CD4-positive, alpha-beta T cell treated with Interleukin-4 for 1 hour (primary cell): ENCODE measurements around the gene PACS2.

Experiments
- DNase-seq, 2 donors: peaks; one replicate each; pipeline ENCODE4 v3.0.0-alpha.2; 2020 to 2022

The PACS2 gene

DNA sequence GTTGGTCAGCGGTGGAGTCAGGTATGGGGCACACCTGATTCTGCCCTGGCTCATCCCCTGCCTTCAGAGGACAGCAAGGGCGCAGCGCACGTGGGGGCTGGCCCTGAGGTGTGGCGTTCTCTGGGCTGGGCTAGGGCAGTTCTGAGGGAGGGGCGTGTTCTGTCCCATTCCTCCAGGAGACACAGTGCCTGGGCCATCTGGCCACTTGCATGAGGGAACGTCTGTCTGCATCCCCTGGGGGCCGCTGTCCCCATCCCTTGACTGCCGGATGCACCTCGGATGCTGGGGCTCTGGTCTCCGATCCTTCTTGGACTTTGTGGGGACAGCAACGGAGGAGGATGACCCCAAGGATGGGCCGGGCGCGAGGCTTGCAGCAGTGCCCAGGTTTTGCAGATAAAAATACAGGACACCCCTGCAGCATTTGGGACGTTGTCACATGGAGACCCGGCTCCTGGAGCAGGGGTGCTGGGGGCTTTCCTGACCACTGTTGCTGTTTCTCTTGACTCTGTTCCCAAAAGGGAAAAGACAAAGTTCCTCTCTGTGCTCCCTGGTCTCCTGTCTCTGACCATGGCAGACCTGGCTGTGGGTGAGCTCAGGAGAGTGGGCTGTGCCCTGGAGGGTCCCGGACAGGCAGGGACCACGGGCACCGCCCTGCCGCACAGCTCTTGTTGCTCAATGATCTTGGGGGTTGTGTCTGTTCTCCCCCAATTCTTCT lies 112.0 kb downstream of the PACS2 start:
- no peak for DNase-seq

DNA sequence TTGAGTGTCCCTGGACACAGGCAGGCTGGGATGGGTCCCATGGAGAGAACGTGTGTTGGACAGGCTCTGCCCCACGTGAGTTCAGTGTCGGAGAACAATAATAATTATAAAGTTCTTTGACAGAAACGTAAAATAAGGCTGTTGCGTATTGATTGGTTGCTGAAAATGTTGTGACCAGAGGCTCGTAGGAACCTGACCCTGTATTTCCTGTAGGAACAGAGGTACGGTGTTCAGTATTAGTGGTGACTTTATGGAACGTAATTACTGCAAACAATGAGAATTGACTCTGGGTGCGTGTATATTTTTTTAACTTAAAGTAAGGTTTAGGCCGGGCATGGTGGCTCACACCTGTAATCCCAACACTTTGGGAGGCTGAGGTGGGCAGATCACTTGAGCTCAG lies 112.9 kb downstream of the PACS2 start:
- DNase-seq, result no peak

DNA sequence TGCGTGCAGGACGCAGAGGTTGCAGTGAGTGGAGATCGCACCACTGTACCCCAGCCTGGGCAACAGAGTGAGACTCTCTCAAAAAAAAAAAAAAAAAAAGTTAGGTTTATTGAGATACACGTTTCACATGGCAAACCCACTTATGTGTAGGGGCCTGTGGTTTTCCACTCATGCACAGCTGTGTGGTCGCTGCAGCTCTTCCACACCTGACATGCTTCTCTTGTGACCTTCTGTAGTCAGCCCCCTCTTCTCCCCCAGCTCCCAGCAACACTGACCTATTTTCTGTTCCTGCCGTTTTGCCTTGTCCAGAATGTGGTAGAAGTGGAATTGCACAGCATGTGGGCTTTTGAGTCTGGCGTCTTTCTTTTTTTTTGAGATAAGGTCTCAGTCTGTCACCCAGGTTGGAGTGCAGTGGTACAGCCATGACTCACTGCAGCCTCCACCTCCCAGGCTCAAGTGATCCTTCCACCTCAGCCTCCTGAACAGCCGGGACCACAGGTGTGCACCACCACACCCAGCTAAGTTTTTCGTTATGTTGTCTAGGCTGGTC lies 113.5 kb downstream of the PACS2 start:
- DNase-seq, result no peak

DNA sequence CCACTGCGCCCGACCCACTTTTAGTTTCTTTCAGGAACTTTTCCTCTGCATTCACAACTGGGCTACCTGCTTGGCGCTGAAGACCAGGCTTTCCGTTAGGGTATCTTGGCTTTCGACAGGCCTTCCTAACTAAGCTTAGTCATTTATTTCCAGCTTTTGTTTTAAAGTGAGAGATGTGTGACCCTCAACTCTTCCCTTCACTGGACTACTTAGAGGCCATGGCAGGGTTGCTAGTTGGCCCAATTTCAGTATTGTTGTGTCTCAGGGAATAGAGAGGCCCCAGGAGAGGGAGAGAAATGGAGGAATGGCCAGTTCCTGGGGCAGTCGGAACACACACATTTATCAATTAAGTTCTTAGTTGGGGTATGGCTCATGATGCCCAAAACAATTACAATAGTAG lies 115.5 kb downstream of the PACS2 start:
- no peak for DNase-seq

DNA sequence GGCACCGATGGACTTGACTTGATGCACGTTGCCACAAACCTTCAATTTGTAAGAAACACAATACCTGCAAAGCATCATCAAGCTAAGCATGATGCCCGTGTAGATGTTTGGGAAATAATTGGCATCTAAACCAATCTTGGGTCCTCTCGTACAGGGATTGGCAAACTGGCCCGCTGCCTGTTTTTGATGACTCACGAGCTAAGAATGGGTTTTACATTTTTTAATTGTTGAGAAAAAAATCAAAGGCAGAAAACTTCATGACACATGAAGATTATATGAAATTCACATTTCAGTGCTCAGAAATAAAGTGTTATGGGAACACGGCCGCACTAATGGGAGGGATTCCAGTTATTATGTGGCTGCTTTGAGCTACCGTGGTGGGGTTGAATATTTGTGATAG lies 116.0 kb downstream of the PACS2 start:
- DNase-seq, result no peak

DNA sequence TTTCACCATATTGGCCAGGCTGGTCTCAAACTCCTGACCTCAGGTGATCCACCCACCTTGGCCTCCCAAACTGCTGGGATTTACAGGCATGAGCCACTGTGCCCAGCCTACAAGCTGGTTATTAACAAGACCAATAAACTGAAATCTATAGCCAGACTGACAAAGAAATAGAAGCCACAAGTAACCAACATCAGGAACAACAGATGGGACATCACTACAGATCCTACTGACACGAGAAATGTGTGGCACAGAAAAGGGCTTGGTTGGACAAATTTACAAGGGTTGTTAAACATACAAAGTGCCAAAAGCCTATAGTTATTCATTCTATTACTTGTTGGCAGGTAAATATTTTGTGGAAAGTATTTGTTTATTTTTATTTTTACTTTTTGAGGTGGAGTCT lies 116.7 kb downstream of the PACS2 start:
- DNase-seq, result no peak

DNA sequence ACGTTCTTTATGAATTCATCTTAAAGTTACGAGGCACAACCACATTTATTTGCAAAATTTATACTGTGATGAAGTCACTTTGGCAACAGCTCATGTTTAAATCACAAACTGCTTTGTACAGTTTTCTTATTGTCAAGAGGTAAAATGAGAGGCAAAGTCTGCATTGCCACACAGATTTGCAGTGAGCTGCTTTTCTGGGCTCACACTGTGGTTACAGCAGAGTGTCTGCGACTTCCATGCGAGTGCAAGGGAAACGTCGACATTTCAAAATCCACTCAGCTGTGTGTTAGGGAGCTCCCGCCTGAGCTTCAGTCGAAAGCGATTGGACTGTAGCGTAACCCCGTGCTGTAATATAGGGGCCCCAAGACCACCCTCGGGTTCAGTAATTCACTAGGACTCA lies 118.1 kb downstream of the PACS2 start:
- no peak for DNase-seq

DNA sequence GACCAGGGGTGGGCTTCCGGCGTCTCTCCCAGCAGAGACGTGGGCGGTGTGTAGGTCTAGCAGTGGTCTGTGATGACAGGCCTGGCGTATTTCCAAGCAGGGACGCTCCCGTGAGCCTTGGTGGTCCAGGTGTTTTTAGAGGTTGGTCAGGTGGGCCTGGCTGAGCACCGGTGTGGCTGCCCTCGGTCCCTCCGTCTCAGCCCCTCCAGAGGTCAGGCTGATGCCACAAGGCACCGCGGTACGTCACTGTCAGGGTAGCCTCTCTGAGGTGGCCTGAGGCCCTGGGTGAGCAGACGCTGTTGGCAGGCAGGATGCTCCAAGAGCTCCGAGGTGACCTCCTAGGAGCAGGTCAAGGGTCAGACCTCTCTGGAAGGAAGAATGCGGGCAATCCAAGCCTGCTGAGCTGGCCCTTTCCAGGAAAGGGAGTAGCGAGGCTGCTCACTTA lies 118.6 kb downstream of the PACS2 start:
- no peak for DNase-seq

DNA sequence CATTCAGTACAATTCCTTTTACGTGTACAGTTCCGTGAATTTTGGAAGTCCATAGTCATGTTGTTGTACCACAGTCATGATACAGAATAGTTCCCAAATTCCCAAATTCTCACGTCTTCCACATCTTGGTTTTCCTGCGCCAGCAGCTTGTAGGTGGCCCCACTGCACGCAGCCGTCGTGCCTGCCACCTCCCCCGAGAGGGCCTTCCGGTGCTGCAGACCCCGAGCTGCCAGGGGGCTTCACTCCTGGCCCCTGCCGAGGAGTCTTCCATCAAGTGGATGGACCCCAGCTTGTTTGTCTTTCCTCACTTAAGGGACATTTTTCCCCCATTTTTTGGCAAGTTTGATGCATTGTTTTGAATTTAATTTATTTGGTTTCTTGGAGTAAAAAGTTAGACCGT lies 121.9 kb downstream of the PACS2 start:
- DNase-seq, result no peak

DNA sequence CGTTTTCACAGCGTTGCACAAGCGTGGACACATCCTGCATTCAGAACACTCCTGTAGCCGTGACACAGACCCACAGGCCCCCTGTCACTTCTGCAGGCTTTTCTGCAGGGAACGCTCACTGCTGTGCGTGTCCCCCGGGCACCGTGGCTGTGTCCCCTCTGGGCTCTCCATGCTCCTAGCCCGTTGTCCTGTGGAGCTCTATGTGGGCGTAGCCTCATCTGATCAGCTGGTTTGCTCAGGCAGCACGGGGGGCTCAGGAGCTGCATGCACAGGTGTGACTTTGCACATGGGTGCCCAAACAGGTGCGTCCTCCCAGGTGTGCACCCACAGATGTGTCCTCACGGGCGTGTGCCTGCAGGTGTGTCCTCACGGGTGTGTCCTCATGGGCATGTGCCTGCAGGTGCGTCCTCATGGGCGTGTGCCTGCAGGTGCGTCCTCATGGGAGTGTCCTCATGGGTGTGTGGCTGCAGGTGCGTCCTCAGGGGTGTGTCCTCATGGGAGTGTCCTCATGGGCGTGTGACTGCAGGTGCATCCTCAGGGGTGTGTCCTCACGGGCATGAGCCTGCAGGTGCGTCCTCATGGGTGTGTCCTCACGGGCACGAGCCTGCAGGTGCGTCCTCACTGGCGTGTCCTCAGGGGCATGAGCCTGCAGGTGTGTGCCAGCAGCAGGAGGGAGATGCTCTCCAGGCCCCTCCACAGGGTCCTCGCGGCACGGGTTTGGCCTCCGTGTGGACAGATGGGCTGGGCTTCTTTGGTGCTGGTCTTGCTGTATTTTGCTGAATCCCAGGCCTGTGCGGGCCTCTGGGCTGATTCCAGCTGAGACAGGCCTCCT lies 122.6 kb downstream of the PACS2 start:
- no peak for DNase-seq

DNA sequence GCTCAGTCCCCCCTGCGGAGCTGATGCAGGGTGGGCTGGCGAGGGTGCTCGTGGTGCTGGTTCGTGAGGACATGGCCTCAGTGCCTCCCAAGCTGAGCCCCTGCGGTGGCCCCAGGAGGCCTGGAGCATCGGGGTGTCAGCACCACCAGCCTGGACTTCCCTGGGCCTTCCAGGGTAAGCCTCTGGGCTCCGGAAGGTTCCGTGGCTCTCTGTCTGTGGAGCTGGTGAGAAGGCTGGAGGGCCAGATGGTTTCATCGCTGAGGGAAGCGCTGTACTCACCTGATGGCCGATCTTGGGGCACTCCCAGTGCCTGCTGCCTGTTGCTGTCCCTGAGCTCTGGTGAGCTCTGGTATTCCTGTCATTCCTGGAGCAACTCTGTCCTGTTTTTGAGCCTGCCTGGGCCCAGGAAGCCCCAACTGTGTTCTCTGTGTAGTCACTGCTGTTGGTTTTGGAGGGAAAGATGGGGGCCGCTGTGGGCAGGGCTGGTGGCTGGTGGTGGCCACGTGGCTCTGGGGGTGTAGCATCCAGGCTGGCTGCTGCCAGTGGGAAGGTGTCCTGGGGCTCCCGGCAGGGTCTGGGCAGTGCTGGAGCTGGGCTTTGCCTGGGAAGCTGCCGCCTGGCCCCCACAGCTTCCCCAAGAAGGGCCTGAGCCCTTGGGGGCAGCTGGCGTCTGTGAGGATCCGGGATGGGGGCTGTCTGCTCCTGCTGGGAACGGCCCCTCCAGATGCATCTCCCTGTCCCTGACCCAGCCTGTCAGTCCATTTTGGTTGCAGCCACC lies 123.4 kb downstream of the PACS2 start:
- no peak for DNase-seq

DNA sequence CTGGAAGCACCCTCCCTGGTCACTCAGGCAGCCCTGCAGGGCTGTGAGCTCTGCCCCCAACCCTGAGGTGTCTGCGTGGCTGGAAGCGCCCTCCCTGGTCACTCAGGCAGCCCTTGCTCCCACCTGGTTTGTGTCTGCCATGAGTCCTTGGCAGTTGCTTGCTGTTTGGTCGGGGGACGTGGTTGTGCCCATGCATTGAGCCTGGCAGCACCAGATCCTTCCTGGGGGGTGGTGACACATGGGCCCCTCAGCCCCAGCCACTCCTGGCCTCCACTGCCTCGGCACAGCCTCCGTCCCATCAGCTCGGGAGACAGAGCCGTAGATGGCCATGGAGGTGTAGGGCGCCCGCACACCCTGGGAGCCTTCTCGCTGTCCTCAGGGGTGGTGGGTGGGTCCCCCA lies 124.6 kb downstream of the PACS2 start:
- no peak for DNase-seq

DNA sequence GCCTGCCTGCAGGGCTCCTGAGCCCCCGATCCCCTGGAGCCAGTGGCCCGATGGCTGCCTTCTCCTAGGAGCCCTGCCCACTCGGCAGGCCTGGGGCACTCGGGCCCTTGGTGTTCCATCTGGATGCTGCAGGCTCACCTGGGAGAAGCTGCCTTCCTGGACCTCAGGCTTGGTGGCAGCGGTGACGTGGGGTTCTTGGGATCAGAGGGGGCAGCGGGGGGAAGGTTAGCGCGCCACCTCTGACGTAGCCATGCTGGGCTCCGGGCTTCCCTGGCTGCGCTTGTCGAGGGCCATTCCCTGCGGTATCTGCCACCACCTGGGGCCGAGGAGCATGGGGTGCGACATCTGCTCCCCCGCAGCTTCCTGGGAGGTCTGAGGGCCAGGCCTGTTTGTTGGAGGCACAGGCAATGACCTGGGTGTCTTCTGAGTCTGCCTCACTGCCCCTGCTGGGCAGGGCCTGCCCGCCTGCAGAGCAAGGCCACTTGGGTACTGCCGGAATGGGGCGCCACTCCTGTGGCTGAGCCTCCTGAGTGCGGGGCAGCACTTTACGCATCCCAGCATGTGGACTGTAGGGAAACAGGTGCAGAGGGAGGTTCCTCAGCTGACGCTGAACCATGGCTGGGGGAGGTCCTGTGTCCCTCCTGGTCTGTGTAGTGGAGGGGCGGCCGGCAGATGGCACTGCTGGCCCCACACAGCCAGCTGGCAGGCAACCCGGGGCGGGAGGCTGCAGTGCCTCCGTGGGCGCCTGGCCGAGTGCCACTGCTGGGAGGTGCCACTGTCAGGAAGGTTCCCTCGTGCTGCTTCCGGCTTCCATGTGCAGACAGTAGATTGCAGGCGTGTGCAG lies 125.4 kb downstream of the PACS2 start:
- DNase-seq, result no peak

DNA sequence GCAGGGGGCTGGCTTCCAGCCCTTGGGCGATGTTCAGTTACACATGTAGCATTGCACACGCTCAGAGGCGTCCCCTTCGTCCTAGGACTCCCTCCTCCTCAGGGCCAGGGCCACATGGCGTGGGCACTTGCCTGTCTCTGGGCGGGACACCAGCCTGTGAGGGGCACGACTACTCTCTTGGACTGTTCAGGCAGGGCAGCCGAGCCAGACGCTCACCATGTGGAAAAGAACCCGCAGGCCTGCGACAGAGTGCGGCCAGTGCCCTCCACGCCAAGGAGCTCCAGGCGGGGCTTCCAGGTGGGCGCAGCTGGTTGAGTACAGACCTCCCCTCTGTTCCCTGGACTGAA lies 126.0 kb downstream of the PACS2 start:
- no peak for DNase-seq

DNA sequence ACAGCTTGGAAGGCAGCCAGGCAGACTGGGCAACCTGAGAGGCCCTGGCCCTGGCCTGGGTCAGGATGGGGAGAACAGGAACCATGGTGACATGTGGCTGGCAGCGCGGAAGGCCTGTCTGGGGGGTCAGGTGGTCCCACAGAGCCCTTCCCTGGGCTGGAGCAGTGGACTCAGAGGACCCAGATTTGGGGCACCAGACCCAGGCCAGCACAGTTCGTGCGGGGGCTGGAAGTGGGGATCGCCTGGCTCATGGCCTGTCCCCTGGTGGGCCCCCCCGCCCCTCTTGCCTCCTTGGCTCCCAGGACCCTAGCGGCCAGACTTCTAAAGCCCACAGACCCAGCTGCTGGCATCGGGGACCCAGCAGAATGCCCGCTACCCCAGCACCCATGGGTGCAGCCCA lies 126.4 kb downstream of the PACS2 start:
- DNase-seq, result no peak

DNA sequence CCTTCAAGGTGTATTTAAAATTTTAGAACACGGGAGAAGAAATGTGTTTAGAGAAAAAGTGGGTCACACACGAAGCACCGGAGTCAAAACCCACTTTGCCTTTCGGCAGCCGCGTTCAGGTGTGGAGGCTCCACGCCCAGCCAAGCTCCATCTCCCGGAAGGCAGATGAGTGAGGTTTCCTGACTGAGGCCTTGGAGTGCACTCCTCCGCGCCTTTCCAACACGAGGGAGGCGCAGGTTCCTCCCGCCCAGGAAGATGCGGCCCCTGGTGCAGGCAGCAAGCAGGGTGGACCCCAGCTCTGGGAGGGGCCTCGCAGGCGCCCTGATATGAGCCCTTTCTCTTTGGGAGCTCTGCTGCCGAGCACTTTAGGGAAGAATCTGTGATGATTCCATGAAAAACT lies 127.6 kb downstream of the PACS2 start:
- no peak for DNase-seq

DNA sequence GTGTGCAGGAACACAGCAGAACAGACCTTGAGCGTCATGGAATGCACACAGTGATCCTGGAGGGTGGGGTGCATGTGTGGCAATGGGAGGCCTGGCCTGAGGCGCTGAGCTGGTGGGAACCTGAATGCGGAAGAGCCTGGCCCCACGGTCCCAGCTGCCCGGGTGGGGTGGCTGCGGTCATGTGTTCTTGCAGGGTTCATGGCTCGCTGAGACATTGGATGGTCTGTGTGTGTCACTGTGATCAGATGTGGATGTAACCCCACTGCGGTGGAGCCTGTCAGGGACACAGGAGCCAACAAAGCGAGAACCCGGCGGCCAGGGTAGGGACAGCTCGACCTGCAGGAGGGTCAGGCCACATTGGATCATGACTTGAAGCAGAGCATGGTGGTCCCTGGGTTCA lies 128.3 kb downstream of the PACS2 start:
- DNase-seq, result no peak

DNA sequence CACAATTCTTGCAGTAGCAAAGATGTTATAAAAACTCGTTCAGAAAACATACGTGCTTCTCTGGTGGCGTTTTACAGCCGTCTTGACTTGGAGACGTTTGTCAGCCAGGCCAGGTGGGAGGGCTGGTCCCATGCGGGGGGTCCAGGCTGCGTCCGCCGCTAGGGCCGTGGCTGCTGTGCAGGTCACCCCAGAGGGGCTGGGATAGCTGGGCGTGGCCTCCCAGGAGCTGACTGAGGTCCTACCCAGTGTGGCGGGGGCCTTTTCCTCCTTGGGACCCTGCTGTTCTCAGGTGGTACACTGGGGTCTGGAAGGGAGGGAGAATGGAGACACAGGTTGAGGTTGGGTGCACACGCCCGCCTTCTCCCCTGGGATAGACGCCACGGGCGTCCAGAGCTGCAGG lies 130.3 kb downstream of the PACS2 start:
- DNase-seq, result no peak

DNA sequence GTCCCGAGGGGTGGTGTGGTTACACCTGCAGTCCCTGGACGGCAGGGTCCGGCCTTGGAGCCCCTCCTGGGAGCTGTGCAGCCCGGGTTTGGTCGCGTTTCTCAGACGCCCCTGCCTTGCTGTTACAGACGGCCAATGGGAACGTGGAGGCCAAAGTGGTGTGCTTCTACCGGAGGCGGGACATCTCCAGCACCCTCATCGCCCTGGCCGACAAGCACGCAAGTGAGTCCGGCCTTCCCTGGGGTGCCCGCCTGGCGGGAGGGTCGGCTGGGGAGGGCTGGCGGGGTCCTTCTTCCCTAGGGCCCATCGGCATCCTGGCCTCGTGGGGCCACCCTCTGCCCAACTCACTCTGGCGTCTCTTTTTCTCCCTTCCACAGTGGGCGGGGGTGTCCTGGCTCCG lies 130.7 kb downstream of the PACS2 start:
- DNase-seq, result no peak

DNA sequence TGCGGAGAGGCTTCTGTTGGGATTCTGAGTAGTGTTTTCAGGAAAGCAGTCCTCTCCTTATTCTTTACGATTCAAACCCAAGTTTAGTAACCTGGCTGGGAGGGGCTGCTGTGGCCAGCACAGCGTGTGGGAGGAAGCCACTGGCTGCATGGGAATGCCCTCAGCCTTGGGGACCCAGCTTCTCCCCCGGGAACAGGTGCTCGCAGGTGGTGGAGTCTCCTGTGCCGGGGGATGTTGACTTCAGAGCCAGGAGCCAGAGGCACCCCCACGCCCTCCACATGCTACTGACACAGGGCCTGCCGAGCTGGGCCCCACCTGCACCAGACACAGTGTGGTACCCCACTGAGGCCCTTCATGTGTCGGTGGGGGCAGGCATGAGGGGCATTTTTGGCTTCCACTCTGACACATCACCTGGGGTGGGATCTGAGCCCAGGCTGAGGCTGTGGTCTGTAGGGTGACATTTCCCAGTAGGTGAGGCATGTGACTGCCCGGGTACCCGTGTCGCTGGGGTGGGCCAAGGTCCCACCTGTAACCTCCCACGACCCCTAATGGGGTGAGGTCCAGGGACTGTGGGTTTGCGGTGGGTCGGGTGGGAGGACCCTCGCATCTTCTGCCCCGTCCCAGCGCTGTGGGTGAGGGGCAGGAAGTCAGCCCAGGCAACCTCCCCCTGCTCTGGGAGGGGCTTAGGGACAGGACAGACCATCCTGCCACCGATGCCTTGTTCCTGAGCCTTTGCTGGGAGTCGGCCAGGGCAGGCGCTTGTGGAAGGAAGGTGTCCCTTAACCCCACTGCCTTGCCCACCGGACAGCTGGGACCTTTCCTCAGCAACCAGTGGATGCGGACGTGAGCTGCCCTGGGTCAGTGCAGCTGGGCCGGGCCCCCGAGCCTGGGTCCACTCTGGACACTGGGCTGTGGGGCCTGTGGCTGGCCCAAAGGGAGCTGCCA lies 131.6 kb downstream of the PACS2 start:
- no peak for DNase-seq

DNA sequence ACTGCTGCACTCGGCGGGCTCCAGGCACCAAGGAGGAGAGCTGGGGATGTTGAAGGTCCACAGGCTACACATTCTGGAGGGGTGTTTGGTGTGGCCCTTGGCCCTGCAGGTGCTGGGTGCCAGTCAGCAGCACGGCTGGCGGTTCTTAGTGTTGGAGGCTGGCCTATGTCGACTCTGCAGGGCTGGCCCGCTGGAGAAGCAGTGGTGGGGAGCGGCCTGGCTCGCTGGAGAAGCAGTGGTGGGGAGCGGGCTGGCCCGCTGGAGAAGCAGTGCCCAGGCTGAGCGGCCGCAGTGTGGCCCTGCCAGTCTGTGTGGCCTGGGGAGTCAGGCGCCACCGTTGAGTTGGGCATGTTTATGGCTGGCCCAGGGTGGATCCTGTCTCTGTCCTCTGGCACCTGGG lies 132.4 kb downstream of the PACS2 start:
- DNase-seq, result no peak
